Vagina (tissue), 2 donors: ENCODE results near the gene HPD.

Experiments used
- CTCF ChIP-seq, 3 experiments: fragments of 450-650 bp in 2 of 3; fragments of 200-600 bp in 1 of 3; sonication (generic) in 1 of 3; IDR thresholded peaks; one replicate each; pipeline ENCODE4 v1.5.1; 2017 to 2019; ENCODE audit warnings: antibody characterized with exemption in 3 of 3, mild to moderate bottlenecking in 2 of 3, moderate library complexity in 2 of 3
- POLR2A ChIP-seq, 2 donors: fragments of 450-650 bp; IDR thresholded peaks; one replicate each; pipeline ENCODE4 v1.6.1; 2017; ENCODE audit warnings: antibody characterized with exemption in 2 of 2, mild to moderate bottlenecking in 2 of 2, moderate library complexity in 2 of 2
- POLR2AphosphoS5 ChIP-seq, 2 donors: sonication (generic); formaldehyde crosslinking; IDR thresholded peaks; one replicate each; pipeline ENCODE4 v1.9.0; 2017; ENCODE audit warnings: antibody characterized with exemption in 2 of 2, mild to moderate bottlenecking in 2 of 2, low read depth in 1 of 2; ENCODE audit not compliant: insufficient read depth in 1 of 2

GRCh38 chr12:121830588-121831265 lies 27.9 kb downstream of the HPD start:
- TF ChIP-seq POLR2A (IDR thresholded peaks at IDR 0.05): no peak
- no peak for TF ChIP-seq CTCF (IDR thresholded peaks at IDR 0.05)
- TF ChIP-seq POLR2AphosphoS5 (IDR thresholded peaks at IDR 0.05; ENCODE audit: insufficient read depth in 1 of 2, low read depth in 1 of 2): no peak
